Neuron (in vitro differentiated cells): ENCODE measurements around the gene PCNX1.

Experiments
- H2AFZ ChIP-seq: one replicate; pipeline ENCODE4 v1.6.1; 2013; ENCODE audit warnings: low read depth, mild to moderate bottlenecking, inconsistent platforms, low read length, moderate library complexity
- H3K27me3 ChIP-seq: one replicate; pipeline ENCODE4 v1.6.1; 2013; ENCODE audit warnings: low read length; ENCODE audit not compliant: insufficient read depth
- H3K36me3 ChIP-seq: one replicate; pipeline ENCODE4 v1.6.1; 2013; ENCODE audit warnings: low read length; ENCODE audit not compliant: insufficient read depth
- H3K4me1 ChIP-seq: one replicate; pipeline ENCODE4 v1.6.1; 2013; ENCODE audit warnings: low read length; ENCODE audit not compliant: insufficient read depth
- H3K4me3 ChIP-seq: 2 replicates; pipeline ENCODE4 v1.5.1; 2013; ENCODE audit warnings: mild to moderate bottlenecking, low read length, moderate library complexity
- H3K9me3 ChIP-seq: one replicate; pipeline ENCODE4 v1.6.1; 2013; ENCODE audit warnings: low read length

Gene PCNX1

DNA sequence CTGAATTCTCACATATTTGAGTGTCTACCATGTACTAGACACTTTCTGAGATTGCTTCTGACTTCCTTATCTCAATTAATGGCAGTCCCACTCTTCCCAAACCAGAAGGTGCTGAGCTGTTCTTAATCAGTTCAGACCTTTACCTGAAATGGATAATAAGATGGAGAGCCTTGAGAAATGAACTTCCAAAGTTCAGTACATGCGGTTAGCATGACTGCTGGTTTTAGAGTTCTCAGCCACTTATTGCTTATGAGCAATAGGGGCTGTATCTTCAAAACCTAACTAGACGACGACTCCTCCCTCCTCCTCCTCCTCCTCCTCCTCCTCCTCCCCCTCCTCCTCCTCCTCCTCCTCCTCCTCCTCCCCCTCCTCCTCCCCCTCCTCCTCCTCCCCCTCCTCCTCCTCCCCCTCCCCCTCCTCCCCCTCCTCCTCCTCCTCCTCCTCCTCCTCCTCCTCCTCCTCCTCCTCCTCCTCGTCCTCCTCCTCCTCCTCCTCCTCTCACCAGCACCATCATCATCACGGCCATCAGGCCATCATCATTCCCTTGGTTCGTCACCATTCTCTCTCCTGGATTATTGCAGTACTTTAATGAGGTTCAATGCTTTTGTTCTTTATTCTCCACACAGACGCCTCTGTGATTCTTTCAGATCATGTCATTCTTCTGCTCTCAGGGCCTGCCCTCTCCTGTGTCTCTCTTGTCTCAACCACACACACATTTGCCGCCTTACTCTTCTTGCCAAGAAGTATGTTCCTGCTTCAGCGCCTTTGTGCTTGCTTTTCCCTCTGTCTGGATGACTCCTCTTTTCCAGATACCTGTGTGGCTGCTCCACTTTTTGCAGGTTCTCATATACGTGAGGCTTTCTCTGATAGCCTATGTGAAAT, 2.7 kb downstream of the PCNX1 start:
- Histone ChIP-seq H2AFZ (no peak overlapping the region), H3K36me3 (no peaks in the 10 kb centered on the region), H3K27me3 (no peaks in the 10 kb centered on the region), H3K4me3 (peak overlapping the region; percentile 98), H3K9me3 (peaks cover 4% of the 10 kb centered on the region), H3K4me1 (peaks cover 14% of the 10 kb centered on the region)

- no peak overlapping the region for H2AFZ ChIP-seq
- no peaks in the 10 kb centered on the region for H3K27me3 ChIP-seq
- H3K9me3 ChIP-seq, result peaks cover 16% of the 10 kb centered on the region
- H3K4me1 ChIP-seq, result peaks cover 10% of the 10 kb centered on the region
- peaks cover 13% of the 10 kb centered on the region for H3K36me3 ChIP-seq
- H3K4me3 ChIP-seq, result no peak overlapping the region
Measured at GRCh38 chr14:70915415-70915814, 8.2 kb downstream of the PCNX1 start.

GRCh38 chr14:70916300-70916699, 9.0 kb downstream of the PCNX1 start:
- Histone ChIP-seq H3K27me3 (no peaks in the 10 kb centered on the region), H3K4me3 (no peak overlapping the region), H3K4me1 (peaks cover 10% of the 10 kb centered on the region), H3K9me3 (peaks cover 16% of the 10 kb centered on the region), H3K36me3 (peaks cover 13% of the 10 kb centered on the region), H2AFZ (no peak overlapping the region)

DNA sequence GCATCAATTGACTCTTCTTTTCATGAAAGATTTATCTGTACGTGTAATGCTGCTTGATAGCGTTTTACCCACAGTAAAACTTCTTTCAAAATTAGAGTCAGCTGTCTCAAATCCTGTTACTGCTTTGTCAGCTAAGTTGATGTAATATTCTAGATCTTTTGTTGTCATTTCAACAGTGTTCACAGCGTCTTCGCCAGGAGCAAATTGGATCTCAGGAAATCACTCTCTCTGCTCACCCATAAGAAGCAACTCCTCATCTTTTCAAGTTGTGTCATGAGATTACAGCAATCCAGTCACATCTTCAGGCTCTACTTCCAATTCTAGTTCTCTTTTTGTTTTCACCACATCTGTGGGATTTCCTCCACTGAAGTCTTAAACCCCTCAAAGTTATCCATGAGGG, 9.5 kb downstream of the PCNX1 start:
- H3K27me3 ChIP-seq, result no peaks in the 10 kb centered on the region
- H3K36me3 ChIP-seq, result peaks cover 13% of the 10 kb centered on the region
- peaks cover 16% of the 10 kb centered on the region for H3K9me3 ChIP-seq
- H2AFZ ChIP-seq, result no peak overlapping the region
- no peak overlapping the region for H3K4me3 ChIP-seq
- H3K4me1 ChIP-seq, result peaks cover 10% of the 10 kb centered on the region

DNA sequence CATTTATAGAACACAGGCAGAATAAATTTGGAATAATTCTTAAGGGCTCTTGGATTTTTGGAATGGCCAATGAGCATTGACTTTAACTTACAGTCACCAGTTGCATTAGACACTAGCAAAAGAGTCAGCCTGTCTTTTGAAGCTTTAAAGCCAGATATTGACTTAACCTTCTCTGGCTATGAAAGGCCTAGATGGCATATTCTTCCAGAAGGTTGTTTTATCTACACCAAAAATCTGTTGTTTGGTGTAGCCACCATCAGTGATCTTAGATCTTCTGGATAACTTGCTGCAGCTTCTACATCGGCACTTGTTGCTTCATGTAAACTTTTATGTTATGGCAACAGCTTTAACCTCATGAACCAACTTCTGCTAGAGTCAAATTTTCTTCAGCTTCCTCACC, 10.4 kb downstream of the PCNX1 start:
- peaks cover 16% of the 10 kb centered on the region for H3K9me3 ChIP-seq
- peaks cover 10% of the 10 kb centered on the region for H3K4me1 ChIP-seq
- peaks cover 13% of the 10 kb centered on the region for H3K36me3 ChIP-seq
- H2AFZ ChIP-seq, result no peak overlapping the region
- no peak overlapping the region for H3K4me3 ChIP-seq
- H3K27me3 ChIP-seq, result no peaks in the 10 kb centered on the region

- H3K36me3 ChIP-seq, result peaks cover 13% of the 10 kb centered on the region
- H3K27me3 ChIP-seq, result no peaks in the 10 kb centered on the region
- peaks cover 12% of the 10 kb centered on the region for H3K9me3 ChIP-seq
- H3K4me1 ChIP-seq, result peaks cover 10% of the 10 kb centered on the region
- no peak overlapping the region for H3K4me3 ChIP-seq
- H2AFZ ChIP-seq, result no peak overlapping the region
Measured at GRCh38 chr14:70919774-70920173, 12.5 kb downstream of the PCNX1 start.

- no peaks in the 10 kb centered on the region for H3K27me3 ChIP-seq
- H2AFZ ChIP-seq, result no peak overlapping the region
- H3K4me1 ChIP-seq, result peaks cover 10% of the 10 kb centered on the region
Measured at GRCh38 chr14:70920608-70921007, 13.3 kb downstream of the PCNX1 start.

GRCh38 chr14:70921669-70922068, 14.4 kb downstream of the PCNX1 start:
- no peaks in the 10 kb centered on the region for H3K27me3 ChIP-seq

More at GRCh38 chr14:70920608-70921007, 13.3 kb downstream of the PCNX1 start:
- H3K4me3 ChIP-seq, result no peak overlapping the region
- peaks cover 12% of the 10 kb centered on the region for H3K9me3 ChIP-seq
- peaks cover 13% of the 10 kb centered on the region for H3K36me3 ChIP-seq

DNA sequence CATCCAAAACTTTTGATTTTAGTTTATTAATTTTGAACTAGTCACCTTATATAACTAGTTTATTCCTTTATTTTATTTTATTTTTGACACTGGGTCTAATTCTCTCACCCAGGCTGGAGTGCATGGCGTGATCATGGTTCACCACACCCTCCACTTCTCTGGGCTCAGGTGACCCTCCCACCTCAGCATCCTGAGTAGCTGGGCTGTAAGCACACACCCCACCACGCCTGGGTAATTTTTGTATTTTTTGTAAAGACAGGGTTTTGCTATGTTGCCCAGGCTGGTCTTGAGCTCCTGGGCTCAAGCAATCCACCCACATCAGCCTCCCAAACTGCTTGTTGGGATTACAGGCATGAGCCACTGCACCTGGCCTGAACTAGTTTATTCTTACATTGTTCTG, 17.3 kb downstream of the PCNX1 start:
- Histone ChIP-seq H3K27me3 (no peaks in the 10 kb centered on the region), H3K9me3 (no peaks in the 10 kb centered on the region), H2AFZ (no peak overlapping the region), H3K4me3 (no peak overlapping the region), H3K4me1 (peaks cover 7% of the 10 kb centered on the region), H3K36me3 (no peaks in the 10 kb centered on the region)

More at GRCh38 chr14:70921669-70922068, 14.4 kb downstream of the PCNX1 start:
- peaks cover 9% of the 10 kb centered on the region for H3K36me3 ChIP-seq
- no peak overlapping the region for H2AFZ ChIP-seq
- peaks cover 10% of the 10 kb centered on the region for H3K4me1 ChIP-seq
- no peak overlapping the region for H3K4me3 ChIP-seq
- H3K9me3 ChIP-seq, result peaks cover 6% of the 10 kb centered on the region

- Histone ChIP-seq H3K9me3 (no peaks in the 10 kb centered on the region), H3K4me3 (no peak overlapping the region), H3K4me1 (no peaks in the 10 kb centered on the region), H3K36me3 (no peaks in the 10 kb centered on the region), H3K27me3 (no peaks in the 10 kb centered on the region), H2AFZ (no peak overlapping the region)
Measured at GRCh38 chr14:70926235-70926830, 19.1 kb downstream of the PCNX1 start.

DNA sequence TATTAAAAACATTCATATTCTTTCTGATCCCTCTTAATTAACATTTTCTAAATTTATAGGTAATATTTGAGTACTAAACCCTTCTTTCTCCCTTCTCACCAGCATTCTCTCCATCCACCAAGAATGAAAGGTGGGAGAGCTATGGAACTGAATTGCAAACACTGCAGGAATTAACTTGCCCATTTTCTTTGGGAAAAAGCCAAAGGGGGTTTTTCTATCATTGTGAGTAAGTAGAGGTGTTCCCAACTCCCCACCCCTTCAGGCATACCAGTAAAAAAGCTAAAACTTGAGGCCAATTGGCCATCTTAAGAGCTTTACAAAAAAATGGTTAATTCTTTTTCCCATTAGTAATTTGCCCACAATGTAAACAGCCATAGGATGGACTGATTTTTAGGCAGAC, 23.7 kb downstream of the PCNX1 start:
- no peaks in the 10 kb centered on the region for H3K36me3 ChIP-seq
- H2AFZ ChIP-seq, result no peak overlapping the region
- no peaks in the 10 kb centered on the region for H3K4me1 ChIP-seq
- no peaks in the 10 kb centered on the region for H3K27me3 ChIP-seq
- H3K9me3 ChIP-seq, result no peaks in the 10 kb centered on the region
- H3K4me3 ChIP-seq, result no peak overlapping the region

GRCh38 chr14:70934084-70934483, 26.8 kb downstream of the PCNX1 start:
- Histone ChIP-seq H3K4me1 (no peaks in the 10 kb centered on the region), H3K9me3 (no peaks in the 10 kb centered on the region), H3K36me3 (no peaks in the 10 kb centered on the region), H3K27me3 (no peaks in the 10 kb centered on the region), H3K4me3 (no peak overlapping the region), H2AFZ (no peak overlapping the region)

- no peaks in the 10 kb centered on the region for H3K36me3 ChIP-seq
- H2AFZ ChIP-seq, result no peak overlapping the region
- H3K4me3 ChIP-seq, result no peak overlapping the region
- H3K9me3 ChIP-seq, result no peaks in the 10 kb centered on the region
- no peaks in the 10 kb centered on the region for H3K4me1 ChIP-seq
- H3K27me3 ChIP-seq, result no peaks in the 10 kb centered on the region
Measured at GRCh38 chr14:70934502-70935134, 27.4 kb downstream of the PCNX1 start.
